Epithelial cell of proximal tubule (primary cell): ENCODE measurements around the gene YAF2. TPM values are rescaled to one million over a fixed set of nuclear protein-coding genes. Genes with fewer than 3 reads are reported as not detected.

Experiments
- DNase-seq: peaks from one replicate; pipeline ENCODE4 v3.0.0-alpha.2; 2011; ENCODE audit warnings: low read depth
- H3K4me3 ChIP-seq: 2 replicates; pipeline ENCODE4 v1.5.1; 2011; ENCODE audit warnings: low read depth, mild to moderate bottlenecking, low read length
- total RNA-seq: library from RNA; depleted of rRNA; stranded (reverse); fragments of >200 nt; gene quantifications from 2 replicates; pipeline ENCODE4 v1.2.3, GENCODE V29; 2015
- TF ChIP-seq, protein P1 (sequence below): conservative IDR thresholded peaks from 2 replicates; pipeline ENCODE4 v1.5.1; 2012; ENCODE audit warnings: low read depth, mild to moderate bottlenecking, low read length

The YAF2 gene, protein sequence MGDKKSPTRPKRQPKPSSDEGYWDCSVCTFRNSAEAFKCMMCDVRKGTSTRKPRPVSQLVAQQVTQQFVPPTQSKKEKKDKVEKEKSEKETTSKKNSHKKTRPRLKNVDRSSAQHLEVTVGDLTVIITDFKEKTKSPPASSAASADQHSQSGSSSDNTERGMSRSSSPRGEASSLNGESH
- total RNA-seq, result 6.7 and 9.3 TPM in 2 replicates

DNA sequence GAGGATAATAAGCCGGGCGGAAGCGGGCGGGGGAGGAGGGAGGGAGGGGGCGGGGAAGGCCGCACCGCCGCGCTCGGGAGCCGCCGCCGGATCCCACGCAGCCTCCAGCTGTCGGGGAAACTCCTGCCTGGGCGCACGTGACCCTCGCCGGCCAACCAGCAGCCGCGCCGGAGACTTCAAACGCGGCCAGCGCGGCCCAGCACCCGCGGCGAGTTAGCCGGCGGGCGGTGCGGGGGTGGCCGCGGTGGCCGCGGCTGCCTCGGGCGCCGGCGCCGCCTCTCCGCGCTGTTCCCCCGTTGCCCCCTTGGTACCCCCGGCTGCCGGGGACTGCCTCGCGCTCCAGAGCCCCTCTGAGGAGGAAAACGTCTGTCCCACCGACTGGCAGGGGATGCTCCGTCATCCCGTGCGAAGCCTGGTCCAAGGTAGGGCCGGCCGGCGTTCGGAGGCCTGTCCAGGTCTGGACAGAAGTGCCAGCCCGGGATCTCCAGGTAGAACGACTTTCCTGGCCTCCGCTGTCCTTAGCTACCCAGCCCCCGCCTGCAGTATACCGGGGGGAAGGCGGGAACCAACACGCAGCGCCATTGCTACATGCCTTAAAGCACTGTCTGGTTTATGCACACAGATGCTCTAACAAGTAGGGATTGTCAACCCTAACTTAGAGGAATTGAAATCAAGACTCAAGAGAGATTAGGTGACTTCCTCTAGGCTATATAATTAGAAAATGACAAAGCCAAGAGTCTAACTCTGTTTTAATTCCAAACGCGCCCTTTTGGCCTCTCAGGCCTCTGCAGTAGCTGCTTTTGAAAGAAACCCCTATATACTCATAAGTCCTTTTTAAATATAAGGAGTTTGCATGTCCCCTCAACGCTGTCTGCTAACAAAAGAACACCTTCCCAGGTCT is at the start of gene YAF2:
TSS of gene YAF2 (minus strand) at position 9 of the 901 bp plus-strand sequence. CDS start 68 bp downstream, outside the sequence.
- peak within 1 kb of the TSS; percentile 78 for H3K4me3 ChIP-seq
- no peak for DNase-seq
- TF ChIP-seq, protein P1, sequence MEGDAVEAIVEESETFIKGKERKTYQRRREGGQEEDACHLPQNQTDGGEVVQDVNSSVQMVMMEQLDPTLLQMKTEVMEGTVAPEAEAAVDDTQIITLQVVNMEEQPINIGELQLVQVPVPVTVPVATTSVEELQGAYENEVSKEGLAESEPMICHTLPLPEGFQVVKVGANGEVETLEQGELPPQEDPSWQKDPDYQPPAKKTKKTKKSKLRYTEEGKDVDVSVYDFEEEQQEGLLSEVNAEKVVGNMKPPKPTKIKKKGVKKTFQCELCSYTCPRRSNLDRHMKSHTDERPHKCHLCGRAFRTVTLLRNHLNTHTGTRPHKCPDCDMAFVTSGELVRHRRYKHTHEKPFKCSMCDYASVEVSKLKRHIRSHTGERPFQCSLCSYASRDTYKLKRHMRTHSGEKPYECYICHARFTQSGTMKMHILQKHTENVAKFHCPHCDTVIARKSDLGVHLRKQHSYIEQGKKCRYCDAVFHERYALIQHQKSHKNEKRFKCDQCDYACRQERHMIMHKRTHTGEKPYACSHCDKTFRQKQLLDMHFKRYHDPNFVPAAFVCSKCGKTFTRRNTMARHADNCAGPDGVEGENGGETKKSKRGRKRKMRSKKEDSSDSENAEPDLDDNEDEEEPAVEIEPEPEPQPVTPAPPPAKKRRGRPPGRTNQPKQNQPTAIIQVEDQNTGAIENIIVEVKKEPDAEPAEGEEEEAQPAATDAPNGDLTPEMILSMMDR, result no peak

DNA sequence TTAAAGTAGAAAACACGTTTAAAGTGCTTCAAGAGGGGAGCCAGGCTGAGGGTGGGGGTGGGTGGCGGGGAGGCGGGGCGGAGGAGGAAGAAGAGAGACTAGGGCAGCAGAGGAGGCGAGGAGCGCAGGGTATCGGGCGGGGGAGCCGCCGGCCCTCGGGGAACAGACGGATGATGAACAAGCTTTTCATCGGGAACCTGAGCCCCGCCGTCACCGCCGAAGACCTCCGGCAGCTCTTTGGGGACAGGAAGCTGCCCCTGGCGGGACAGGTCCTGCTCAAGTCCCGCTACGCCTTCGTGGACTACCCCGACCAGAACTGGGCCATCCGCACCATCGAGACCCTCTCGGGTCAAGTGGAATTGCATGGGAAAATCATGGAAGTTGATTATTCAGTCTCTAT is 48.7 kb upstream of the YAF2 start:
- TF ChIP-seq, protein P1, result no peak
- no peak overlapping the region for H3K4me3 ChIP-seq

DNA sequence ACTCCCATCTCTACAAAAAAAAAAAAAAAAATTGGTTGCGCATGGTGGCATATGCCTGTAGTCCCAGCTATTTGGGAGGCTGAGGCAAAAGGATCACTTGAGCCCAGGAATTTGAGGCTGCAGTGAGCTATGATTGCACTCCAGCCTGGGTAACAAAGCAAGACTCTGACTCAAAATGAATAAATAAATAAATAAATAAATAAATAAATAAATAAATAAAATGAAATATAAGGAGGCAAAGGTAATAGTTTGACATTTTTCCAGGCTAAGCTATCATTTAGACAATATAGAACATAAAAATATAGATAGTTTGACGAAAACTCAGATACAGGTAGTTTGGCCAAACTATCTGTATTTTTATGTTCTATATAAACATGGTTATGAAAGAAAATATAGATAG is 47.4 kb upstream of the YAF2 start:
- TF ChIP-seq, protein P1, result no peak
- no peak overlapping the region for H3K4me3 ChIP-seq
- DNase-seq, result no peak

More for the DNA sequence above, 48.7 kb upstream of the YAF2 start:
- no peak for DNase-seq

DNA sequence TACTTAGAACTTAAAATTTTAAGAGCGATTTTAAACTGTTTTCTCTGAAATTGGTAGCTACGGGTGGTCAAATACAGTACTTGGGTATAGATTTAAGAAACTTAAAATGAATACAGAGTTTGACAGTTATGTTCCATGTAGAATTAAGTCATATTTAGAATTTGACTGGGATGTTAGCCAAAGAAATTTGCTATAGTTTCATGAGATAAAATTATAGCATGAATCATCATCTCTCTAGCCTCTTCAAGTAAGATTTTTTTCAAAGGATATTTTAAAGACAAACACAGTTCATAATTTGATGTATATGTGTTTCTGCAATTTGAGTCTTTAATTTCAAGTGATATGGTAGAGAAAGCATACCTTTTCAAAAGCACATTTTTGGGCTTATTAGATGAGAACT is 46.8 kb upstream of the YAF2 start:
- no peak for DNase-seq
- TF ChIP-seq, protein P1, result no peak
- no peak overlapping the region for H3K4me3 ChIP-seq

DNA sequence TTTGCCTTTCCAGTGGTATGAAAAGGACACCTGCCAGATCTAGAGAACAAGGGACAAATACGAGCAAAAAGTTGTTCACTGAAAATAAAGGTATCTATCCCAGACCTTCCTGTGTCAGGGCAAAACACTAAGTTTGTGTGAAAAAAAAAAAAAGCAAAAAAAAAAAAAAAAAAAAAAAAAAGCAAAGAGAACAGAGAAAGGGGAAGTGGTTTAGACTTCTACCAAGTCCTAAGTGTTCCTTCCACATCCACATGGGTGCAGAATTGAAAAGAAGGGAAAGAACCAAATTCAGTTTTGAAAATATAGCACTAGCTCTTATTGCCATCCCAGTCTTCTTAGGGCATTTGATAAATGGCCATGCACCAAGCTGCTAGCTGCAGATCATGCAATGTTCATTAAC is 46.1 kb upstream of the YAF2 start:
- H3K4me3 ChIP-seq, result no peak overlapping the region
- no peak for DNase-seq
- TF ChIP-seq, protein P1, result no peak

DNA sequence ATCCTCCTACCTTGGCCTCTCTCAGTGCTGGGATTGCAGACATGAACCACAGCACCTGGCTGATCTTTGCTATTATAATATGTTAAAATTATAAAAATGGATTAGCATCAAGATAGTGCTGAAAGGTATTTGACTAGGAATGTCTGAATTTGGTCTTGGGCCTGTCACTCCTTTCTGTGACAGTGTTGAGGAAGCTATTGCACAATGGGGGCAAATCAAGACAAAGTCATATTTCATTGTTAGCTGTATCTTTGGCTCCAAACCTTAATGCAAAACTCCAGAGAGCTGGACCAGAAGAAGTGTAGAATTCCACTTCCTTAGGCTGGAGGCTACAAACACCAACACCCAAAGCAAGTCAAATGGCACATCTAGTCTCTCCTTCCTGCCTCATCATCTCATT is 45.7 kb upstream of the YAF2 start:
- TF ChIP-seq, protein P1, result no peak
- DNase-seq, result no peak
- H3K4me3 ChIP-seq, result no peak overlapping the region
